Measurements from ENCODE around the gene FNDC3B. TPM values are rescaled to one million over a fixed set of nuclear protein-coding genes. Genes with fewer than 3 reads are reported as not detected.

The FNDC3B gene
- polyA plus RNA-seq, 12 donors: 35.7 to 87.3 (median 64.8) TPM; not detected in 1

GRCh38 chr3:172148702-172149565 lies 109.6 kb downstream of the FNDC3B start:
- DNase-seq: no peak

GRCh38 chr3:172150268-172150667 lies 110.9 kb downstream of the FNDC3B start:
- DNase-seq: no peak

GRCh38 chr3:172150913-172151650 lies 111.7 kb downstream of the FNDC3B start:
- no peak for DNase-seq

- DNase-seq: no peak
Observed at GRCh38 chr3:172151651-172152649, 112.6 kb downstream of the FNDC3B start.

- peak; percentile 80 for DNase-seq
Observed at GRCh38 chr3:172152874-172153273, 113.5 kb downstream of the FNDC3B start.

GRCh38 chr3:172153335-172153861 lies 114.0 kb downstream of the FNDC3B start:
- peak; percentile 93 for DNase-seq

- no peak for DNase-seq
Observed at GRCh38 chr3:172154768-172155664, 115.6 kb downstream of the FNDC3B start.

- DNase-seq: no peak
Observed at GRCh38 chr3:172155897-172156585, 116.7 kb downstream of the FNDC3B start.

- no peak for DNase-seq
Observed at GRCh38 chr3:172156586-172156955, 117.2 kb downstream of the FNDC3B start.

GRCh38 chr3:172157564-172158258 lies 118.3 kb downstream of the FNDC3B start:
- DNase-seq: no peak

GRCh38 chr3:172158741-172159140 lies 119.4 kb downstream of the FNDC3B start:
- no peak for DNase-seq

GRCh38 chr3:172159376-172159775 lies 120.0 kb downstream of the FNDC3B start:
- DNase-seq: no peak

- DNase-seq: no peak
Observed at GRCh38 chr3:172159962-172160538, 120.7 kb downstream of the FNDC3B start.

- no peak for DNase-seq
Observed at GRCh38 chr3:172161133-172161789, 121.9 kb downstream of the FNDC3B start.

GRCh38 chr3:172161959-172162358 lies 122.6 kb downstream of the FNDC3B start:
- DNase-seq: no peak

GRCh38 chr3:172163320-172163719 lies 123.9 kb downstream of the FNDC3B start:
- DNase-seq: no peak

GRCh38 chr3:172164620-172165362 lies 125.4 kb downstream of the FNDC3B start:
- DNase-seq: no peak
